ENCODE results near the gene PCDHB3. TPM values are rescaled to one million over a fixed set of nuclear protein-coding genes. Genes with fewer than 3 reads are reported as not detected.
"Not testable (repeated sequence)": the region's sequence is repeated elsewhere in the genome, so short reads cannot be mapped to it uniquely, and the experiment has no call there.

PCDHB3 gene
- total and polyA plus RNA-seq, 7 donors: 0.18 to 1.8 (median 0.69) TPM

- peaks cover 0 to 2% (median 0%) of the 10 kb centered on the region in 3 donors for H3K27me3 ChIP-seq (ENCODE audit: insufficient read depth in 3 of 3, low read length in 2 of 3)
- ATAC-seq (peak in 1 of 4 donors; percentile 60), DNase-seq (no peak)
- no peak for TF ChIP-seq CTCF (IDR thresholded peaks at IDR 0.05)
- no peaks in the 10 kb centered on the region for H3K4me1 ChIP-seq
- intact Hi-C loops (cut with DNase I): loop anchor here in 1 of 2 donors (10.0 kb wide), 1 partner anchor 203 kb away; the partner anchor contains the start of gene TAF7
- H3K9me3 ChIP-seq: no peaks in the 10 kb centered on the region
- H3K4me3 ChIP-seq: peak overlapping the region; percentile 57
- no peak overlapping the region for H3K27ac ChIP-seq
- no peaks in the 10 kb centered on the region for H3K36me3 ChIP-seq (ENCODE audit: insufficient read depth in 1 of 2, low read depth in 1 of 2)
- WGBS, 3 donors: 20 to 39% (median 35%) methylated on average over 12 of the region's 12 CpGs
These were observed 21.7 kb downstream of the PCDHB3 start for GRCh38 chr5:141121985-141122384.

- intact Hi-C loops (cut with DNase I): loop anchor here in 1 of 2 donors (10.0 kb wide), 1 partner anchor 201 kb away; the partner anchor contains the start of gene TAF7
- not testable (repeated sequence) for H3K9me3 ChIP-seq; H3K27ac ChIP-seq; H3K4me3 ChIP-seq; ATAC-seq; DNase-seq; H3K4me1 ChIP-seq; H3K36me3 ChIP-seq (ENCODE audit: insufficient read depth in 1 of 2, low read depth in 1 of 2); H3K27me3 ChIP-seq (ENCODE audit: insufficient read depth in 3 of 3, low read length in 2 of 3)
- 35 to 41% (median 38%) methylated on average over 38 to 59 of the region's 73 CpGs for WGBS, 3 donors
These were observed 23.3 kb downstream of the PCDHB3 start for GRCh38 chr5:141123396-141124135.

DNA sequence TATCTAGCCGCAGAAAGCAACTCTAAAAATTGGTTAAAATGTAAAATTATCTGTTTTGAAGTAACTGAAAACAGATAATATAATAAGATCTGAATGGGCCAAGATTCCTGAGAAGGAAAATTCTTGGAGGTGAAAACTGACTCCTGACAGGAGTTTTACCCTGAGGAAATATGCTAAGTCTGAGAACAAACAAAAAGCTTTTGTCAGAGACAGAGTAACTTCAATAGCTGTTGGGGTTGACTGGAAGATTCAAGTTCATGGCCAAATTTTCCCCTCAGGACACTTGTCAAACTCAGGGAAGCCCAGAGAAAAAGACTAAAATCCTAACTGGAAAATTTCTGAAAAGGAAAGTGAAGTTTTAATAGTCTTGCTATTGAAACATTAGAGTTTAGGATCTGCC, 27.0 kb downstream of the PCDHB3 start:
- ATAC-seq (no peak), DNase-seq (no peak)
- H3K4me1 ChIP-seq: no peaks in the 10 kb centered on the region
- H3K4me3 ChIP-seq: no peak overlapping the region
- H3K36me3 ChIP-seq (ENCODE audit: insufficient read depth in 1 of 2, low read depth in 1 of 2): no peaks in the 10 kb centered on the region
- H3K9me3 ChIP-seq: no peaks in the 10 kb centered on the region
- no peak overlapping the region for H3K27ac ChIP-seq
- TF ChIP-seq CTCF (IDR thresholded peaks at IDR 0.05): no peak
- intact Hi-C loops (cut with DNase I): loop anchor here in 1 of 2 donors (10.0 kb wide), 1 partner anchor 197 kb away; the partner anchor contains the start of gene TAF7
- 83 to 90% (median 86%) methylated on average over 1 of the region's 1 CpG for WGBS, 3 donors
- H3K27me3 ChIP-seq (ENCODE audit: insufficient read depth in 3 of 3, low read length in 2 of 3): no peaks in the 10 kb centered on the region

- no peaks in the 10 kb centered on the region for H3K36me3 ChIP-seq (ENCODE audit: insufficient read depth in 1 of 2, low read depth in 1 of 2)
- DNase-seq (no peak), ATAC-seq (peak; percentile 49 to 81 (median 62))
- H3K27ac ChIP-seq: no peak within 1 kb of the TSS
- peak within 1 kb of the TSS; percentile 63 for H3K4me3 ChIP-seq
- WGBS, 3 donors: 13 to 18% (median 15%) methylated on average over 22 of the region's 22 CpGs
- H3K4me1 ChIP-seq: no peaks in the 10 kb centered on the region
- intact Hi-C loops (cut with DNase I): no loop called here
- no peaks in the 10 kb centered on the region for H3K27me3 ChIP-seq (ENCODE audit: insufficient read depth in 3 of 3, low read length in 2 of 3)
- peaks cover 24% of the 10 kb centered on the region for H3K9me3 ChIP-seq
- TF ChIP-seq CTCF (IDR thresholded peaks at IDR 0.05): peak; percentile 33
These were observed 34.9 kb downstream of the PCDHB3 start, which contains the start of gene PCDHB5 for GRCh38 chr5:141135030-141135717. Gene PCDHB5, plus strand, starts transcription at chr5:141135206. Its CDS starts 229 bp downstream, at chr5:141135435.

DNA sequence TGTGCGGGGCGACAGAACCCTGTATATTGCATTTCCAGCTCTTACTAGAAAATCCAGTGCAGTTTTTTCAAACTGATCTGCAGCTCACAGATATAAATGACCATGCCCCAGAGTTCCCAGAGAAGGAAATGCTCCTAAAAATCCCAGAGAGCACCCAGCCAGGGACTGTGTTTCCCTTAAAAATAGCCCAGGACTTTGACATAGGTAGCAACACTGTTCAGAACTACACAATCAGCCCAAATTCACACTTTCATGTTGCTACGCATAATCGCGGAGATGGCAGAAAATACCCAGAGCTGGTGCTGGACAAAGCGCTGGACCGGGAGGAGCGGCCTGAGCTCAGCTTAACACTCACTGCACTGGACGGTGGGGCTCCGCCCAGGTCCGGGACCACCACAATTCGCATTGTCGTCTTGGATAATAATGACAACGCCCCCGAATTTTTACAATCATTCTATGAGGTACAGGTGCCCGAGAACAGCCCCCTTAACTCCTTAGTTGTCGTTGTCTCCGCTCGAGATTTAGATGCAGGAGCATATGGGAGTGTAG, 35.5 kb downstream of the PCDHB3 start:
- DNase-seq: no peak
- Histone ChIP-seq H3K36me3 (ENCODE audit: insufficient read depth in 1 of 2, low read depth in 1 of 2) (no peaks in the 10 kb centered on the region), H3K9me3 (peaks cover 24% of the 10 kb centered on the region), H3K4me1 (no peaks in the 10 kb centered on the region), H3K27me3 (ENCODE audit: insufficient read depth in 3 of 3, low read length in 2 of 3) (no peaks in the 10 kb centered on the region), H3K27ac (no peak overlapping the region), H3K4me3 (peak overlapping the region; percentile 63)
- intact Hi-C loops (cut with DNase I): no loop called here
- ATAC-seq: no peak
- no peak for TF ChIP-seq CTCF (IDR thresholded peaks at IDR 0.05)
- WGBS, 3 donors: 40 to 46% (median 43%) methylated on average over 19 of the region's 19 CpGs

GRCh38 chr5:141137346-141137745, 37.1 kb downstream of the PCDHB3 start:
- intact Hi-C loops (cut with DNase I); H3K4me3 ChIP-seq; H3K4me1 ChIP-seq; H3K27me3 ChIP-seq (ENCODE audit: insufficient read depth in 3 of 3, low read length in 2 of 3); DNase-seq; H3K27ac ChIP-seq; H3K36me3 ChIP-seq (ENCODE audit: insufficient read depth in 1 of 2, low read depth in 1 of 2); ATAC-seq: not testable (repeated sequence)
- 37 to 55% (median 49%) methylated on average over 25 to 34 of the region's 34 CpGs for WGBS, 3 donors
- H3K9me3 ChIP-seq: peaks cover 24% of the 10 kb centered on the region

Data from psoas muscle (tissue), 8 donors.